Tibial artery (tissue), 4 donors: ENCODE results near the gene TFPI2.

Experiments used
- DNase-seq, 2 donors: peaks; one replicate each; pipeline ENCODE4 v3.0.0-alpha.2; 2019
- H3K27ac ChIP-seq, 2 donors: fragments of 200-600 bp; sonication (generic) in 1 of 2; 1 replicate in 1 of 2; 2 replicates in 1 of 2; pipeline ENCODE4 v1.5.1; 2018 to 2019; ENCODE audit warnings: mild to moderate bottlenecking in 1 of 2
- H3K27me3 ChIP-seq, 2 donors: fragments of 200-600 bp; sonication (generic) in 1 of 2; one replicate each; pipeline versions ENCODE4 v1.5.1 to v1.6.0; 2016 to 2019
- H3K36me3 ChIP-seq, 3 donors: fragments of 200-600 bp; sonication (generic) in 2 of 3; one replicate each; pipeline ENCODE4 v1.5.1; 2016 to 2019; ENCODE audit warnings: mild to moderate bottlenecking in 2 of 3
- H3K4me1 ChIP-seq, 4 donors: fragments of 200-600 bp; sonication (generic) in 2 of 4; 1 replicate in 3 of 4; 2 replicates in 1 of 4; pipeline ENCODE4 v1.5.1; 2016 to 2019
- H3K4me3 ChIP-seq, 2 donors: fragments of 200-600 bp; sonication (generic) in 1 of 2; 1 replicate in 1 of 2; 2 replicates in 1 of 2; pipeline ENCODE4 v1.5.1; 2018 to 2019; ENCODE audit warnings: mild to moderate bottlenecking in 2 of 2
- H3K9me3 ChIP-seq, 3 donors: fragments of 200-600 bp; sonication (generic) in 1 of 3; one replicate each; pipeline ENCODE4 v1.5.1; 2016 to 2019
- intact Hi-C: fragments of 100-400 bp; cut with DNase I; formaldehyde crosslinking; loops from one replicate; pipeline ENCODE4 v1.15.0; 2023; ENCODE audit warnings: low total_unique reads
- TF ChIP-seq, protein P1 (sequence below), 2 experiments: fragments of 200-600 bp in 1 of 2; fragments of 450-650 bp in 1 of 2; IDR thresholded peaks; one replicate each; pipeline ENCODE4 v1.5.1; 2017 to 2019; ENCODE audit warnings: antibody characterized with exemption in 2 of 2, mild to moderate bottlenecking in 1 of 2, moderate library complexity in 1 of 2

The TFPI2 gene

DNA sequence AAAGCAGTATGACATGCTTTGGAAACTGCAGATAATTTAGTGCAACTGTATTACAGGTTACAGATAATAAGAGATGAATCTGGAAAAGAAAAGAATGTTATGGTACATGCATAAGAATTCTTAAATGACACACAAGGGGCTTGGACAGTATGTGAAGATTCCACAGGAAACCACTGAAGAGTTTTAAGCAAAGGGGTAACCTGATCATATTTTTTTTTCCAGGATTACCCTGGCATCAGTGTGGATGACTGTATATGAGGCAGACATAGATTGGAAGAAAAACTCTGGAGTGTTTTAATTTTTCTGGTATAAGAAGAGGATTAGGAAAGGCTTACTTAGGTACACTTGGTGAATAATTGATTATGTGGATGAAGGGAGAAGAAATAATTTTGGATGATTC, 8.1 kb downstream of the TFPI2 start:
- H3K4me1 ChIP-seq: no peaks in the 10 kb centered on the region

DNA sequence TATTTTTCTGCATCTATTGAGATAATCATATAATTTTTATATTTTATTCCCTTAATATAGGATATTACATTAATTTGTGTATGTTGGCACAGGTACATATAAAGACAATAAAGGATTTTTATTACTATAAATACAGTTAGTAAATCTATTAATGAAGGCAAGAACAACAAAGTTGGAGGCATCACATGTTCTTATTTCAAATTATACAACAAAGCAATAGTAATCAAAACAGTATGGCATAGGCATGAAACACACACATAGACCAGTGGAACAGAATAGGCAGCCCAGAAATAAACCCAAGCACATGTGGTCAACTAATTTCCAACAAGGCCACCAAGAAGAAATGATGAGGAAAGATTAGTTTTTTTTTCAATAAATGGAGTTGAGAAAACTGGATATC, 11.2 kb downstream of the TFPI2 start:
- no peak overlapping the region for H3K4me3 ChIP-seq
- peaks cover 0 to 6% (median 0%) of the 10 kb centered on the region in 3 donors for H3K9me3 ChIP-seq
- no peaks in the 10 kb centered on the region for H3K4me1 ChIP-seq
- no peaks in the 10 kb centered on the region for H3K27me3 ChIP-seq
- no peak for DNase-seq
- intact Hi-C loops: no loop called here
- H3K36me3 ChIP-seq: no peaks in the 10 kb centered on the region
- TF ChIP-seq, protein P1, sequence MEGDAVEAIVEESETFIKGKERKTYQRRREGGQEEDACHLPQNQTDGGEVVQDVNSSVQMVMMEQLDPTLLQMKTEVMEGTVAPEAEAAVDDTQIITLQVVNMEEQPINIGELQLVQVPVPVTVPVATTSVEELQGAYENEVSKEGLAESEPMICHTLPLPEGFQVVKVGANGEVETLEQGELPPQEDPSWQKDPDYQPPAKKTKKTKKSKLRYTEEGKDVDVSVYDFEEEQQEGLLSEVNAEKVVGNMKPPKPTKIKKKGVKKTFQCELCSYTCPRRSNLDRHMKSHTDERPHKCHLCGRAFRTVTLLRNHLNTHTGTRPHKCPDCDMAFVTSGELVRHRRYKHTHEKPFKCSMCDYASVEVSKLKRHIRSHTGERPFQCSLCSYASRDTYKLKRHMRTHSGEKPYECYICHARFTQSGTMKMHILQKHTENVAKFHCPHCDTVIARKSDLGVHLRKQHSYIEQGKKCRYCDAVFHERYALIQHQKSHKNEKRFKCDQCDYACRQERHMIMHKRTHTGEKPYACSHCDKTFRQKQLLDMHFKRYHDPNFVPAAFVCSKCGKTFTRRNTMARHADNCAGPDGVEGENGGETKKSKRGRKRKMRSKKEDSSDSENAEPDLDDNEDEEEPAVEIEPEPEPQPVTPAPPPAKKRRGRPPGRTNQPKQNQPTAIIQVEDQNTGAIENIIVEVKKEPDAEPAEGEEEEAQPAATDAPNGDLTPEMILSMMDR (IDR thresholded peaks at IDR 0.05): no peak
- no peak overlapping the region for H3K27ac ChIP-seq

More for the DNA sequence above, 8.1 kb downstream of the TFPI2 start:
- H3K4me3 ChIP-seq: no peak overlapping the region
- DNase-seq: no peak
- H3K27ac ChIP-seq: no peak overlapping the region
- TF ChIP-seq, protein P1 (IDR thresholded peaks at IDR 0.05): no peak
- H3K9me3 ChIP-seq: peaks cover 0 to 6% (median 0%) of the 10 kb centered on the region in 3 donors
- no peaks in the 10 kb centered on the region for H3K36me3 ChIP-seq
- no peaks in the 10 kb centered on the region for H3K27me3 ChIP-seq
- intact Hi-C loops: no loop called here

DNA sequence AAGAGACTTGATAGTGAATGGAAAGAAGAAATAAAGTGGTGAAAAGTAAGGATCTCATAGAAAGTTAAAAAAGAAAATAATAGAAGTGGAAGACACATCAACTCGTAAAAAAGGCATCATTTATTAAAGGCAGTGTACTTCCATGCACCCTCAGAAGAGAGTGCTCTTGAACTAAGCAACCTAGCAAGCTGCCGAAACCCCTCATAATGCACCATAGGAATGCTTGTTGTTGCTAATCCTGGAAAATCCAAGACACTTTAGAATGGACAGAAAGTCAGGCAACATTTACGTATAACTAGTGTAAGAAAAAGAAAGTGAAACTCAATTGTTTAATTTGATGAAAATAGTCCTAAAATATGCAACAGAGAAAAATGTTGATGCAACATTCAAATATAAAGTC, 12.8 kb downstream of the TFPI2 start:
- DNase-seq: no peak
- Histone ChIP-seq H3K27ac (no peak overlapping the region), H3K36me3 (no peaks in the 10 kb centered on the region), H3K4me3 (no peak overlapping the region), H3K27me3 (no peaks in the 10 kb centered on the region), H3K9me3 (peaks cover 0 to 6% (median 0%) of the 10 kb centered on the region in 3 donors), H3K4me1 (no peaks in the 10 kb centered on the region)
- intact Hi-C loops: no loop called here
- TF ChIP-seq, protein P1 (IDR thresholded peaks at IDR 0.05): no peak

DNA sequence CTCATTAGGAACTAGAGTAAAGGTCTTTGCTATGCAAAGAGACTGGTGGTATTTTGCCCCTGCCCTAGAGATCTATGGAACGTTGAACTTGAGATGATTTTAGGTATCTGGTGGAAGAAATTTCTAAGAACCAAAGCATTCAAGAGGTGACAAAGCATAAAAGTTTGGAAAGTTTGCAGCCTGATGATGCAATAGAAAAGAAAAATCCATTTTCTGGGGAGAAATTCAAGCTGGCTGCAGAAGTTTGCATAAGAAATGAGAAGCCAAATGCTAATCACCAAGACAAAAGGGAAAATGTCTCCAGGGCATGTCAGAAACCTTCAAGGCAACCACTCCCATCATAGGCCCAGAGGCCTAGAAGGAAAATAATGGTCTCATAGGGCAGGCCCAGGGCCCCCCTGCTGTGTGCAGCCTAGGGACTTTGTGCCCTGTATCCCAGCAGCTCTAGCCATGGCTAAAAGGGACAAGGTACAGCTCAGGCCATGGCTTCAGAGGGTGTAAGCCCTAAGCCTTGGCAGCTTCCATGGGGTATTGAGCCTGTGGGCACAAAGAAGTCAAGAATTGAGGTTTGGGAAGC, 16.5 kb downstream of the TFPI2 start:
- H3K4me1 ChIP-seq: no peaks in the 10 kb centered on the region
- H3K36me3 ChIP-seq: no peaks in the 10 kb centered on the region
- H3K27me3 ChIP-seq: no peaks in the 10 kb centered on the region
- H3K4me3 ChIP-seq: no peak overlapping the region
- H3K27ac ChIP-seq: no peak overlapping the region
- peaks cover 0 to 6% (median 0%) of the 10 kb centered on the region in 3 donors for H3K9me3 ChIP-seq
- no peak for DNase-seq
- TF ChIP-seq, protein P1 (IDR thresholded peaks at IDR 0.05): no peak
- intact Hi-C loops: no loop called here

DNA sequence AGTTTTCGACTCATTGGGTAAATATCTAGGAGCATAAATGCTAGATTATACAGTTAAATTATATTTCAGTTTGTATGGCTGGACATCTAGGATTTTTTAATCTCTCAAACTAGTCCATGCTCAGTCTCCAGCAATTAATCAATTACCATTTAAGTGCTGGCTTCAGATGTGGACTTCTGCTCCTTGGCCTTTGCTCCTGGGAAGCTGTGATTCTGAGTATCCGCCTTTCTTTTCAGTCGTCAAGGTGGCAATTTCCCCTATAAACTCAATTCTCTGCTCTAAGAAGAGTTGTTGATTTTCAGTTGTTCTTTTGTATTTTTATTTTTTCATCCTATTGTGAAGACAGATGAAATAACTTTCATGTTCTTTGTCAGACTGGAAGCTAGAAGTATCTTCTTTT, 23.7 kb downstream of the TFPI2 start:
- H3K9me3 ChIP-seq: no peaks in the 10 kb centered on the region
- no peak overlapping the region for H3K27ac ChIP-seq
- H3K27me3 ChIP-seq: no peaks in the 10 kb centered on the region
- intact Hi-C loops: no loop called here
- no peaks in the 10 kb centered on the region for H3K4me1 ChIP-seq
- DNase-seq: no peak
- no peaks in the 10 kb centered on the region for H3K36me3 ChIP-seq
- TF ChIP-seq, protein P1 (IDR thresholded peaks at IDR 0.05): no peak
- no peak overlapping the region for H3K4me3 ChIP-seq

DNA sequence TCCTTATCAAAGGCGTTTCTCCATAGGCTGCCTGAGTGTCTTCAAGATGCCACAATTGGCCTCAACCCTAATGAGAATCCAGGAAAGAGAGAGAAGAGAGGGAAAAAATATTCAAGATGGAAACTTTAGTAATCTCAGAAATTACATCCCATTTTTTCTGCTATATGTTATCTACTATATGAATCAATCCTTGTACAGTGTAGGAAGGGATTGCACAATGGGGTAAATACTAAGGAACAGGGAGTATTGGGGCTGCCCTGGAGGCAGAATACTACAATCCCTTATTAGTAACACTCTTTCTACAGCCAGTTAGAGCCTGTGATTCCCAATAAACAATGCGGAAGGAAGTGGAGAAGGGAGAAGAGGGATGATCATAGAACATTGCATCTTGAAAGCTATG, 27.9 kb downstream of the TFPI2 start:
- TF ChIP-seq, protein P1 (IDR thresholded peaks at IDR 0.05): no peak
- Histone ChIP-seq H3K4me3 (no peak overlapping the region), H3K27me3 (no peaks in the 10 kb centered on the region), H3K36me3 (no peaks in the 10 kb centered on the region), H3K27ac (no peak overlapping the region), H3K9me3 (no peaks in the 10 kb centered on the region), H3K4me1 (no peaks in the 10 kb centered on the region)
- no peak for DNase-seq
- intact Hi-C loops: no loop called here
